Thyroid gland (tissue), 4 donors: ENCODE measurements around the gene SHMT2. TPM values are rescaled to one million over a fixed set of nuclear protein-coding genes. Genes with fewer than 3 reads are reported as not detected.

ENCODE experiments used
- DNase-seq, 2 donors: peaks; one replicate each; pipeline ENCODE4 v3.0.0-alpha.2; 2019
- H3K27ac ChIP-seq, 3 donors: fragments of 200-600 bp; sonication (generic); 1 replicate in 2 of 3; 2 replicates in 1 of 3; pipeline ENCODE4 v1.5.1; 2016 to 2019; ENCODE audit warnings: mild to moderate bottlenecking in 1 of 3, moderate library complexity in 1 of 3
- H3K27me3 ChIP-seq: fragments of 200-600 bp; sonication (generic); one replicate; pipeline ENCODE4 v1.5.1; 2019
- H3K36me3 ChIP-seq, 2 donors: fragments of 200-600 bp; sonication (generic); one replicate each; pipeline ENCODE4 v1.5.1; 2016 to 2019
- H3K4me1 ChIP-seq, 2 donors: fragments of 200-600 bp; sonication (generic); one replicate each; pipeline ENCODE4 v1.5.1; 2017 to 2019
- H3K4me3 ChIP-seq, 3 donors: fragments of 200-600 bp; sonication (generic); replicated peaks in 1 of 3; 1 replicate in 2 of 3; 2 replicates in 1 of 3; pipeline ENCODE4 v1.5.1; 2016; ENCODE audit warnings: mild to moderate bottlenecking in 1 of 3
- H3K9me3 ChIP-seq: fragments of 200-600 bp; sonication (generic); one replicate; pipeline ENCODE4 v1.5.1; 2017
- CTCF ChIP-seq, 6 experiments: fragments of 200-600 bp in 3 of 6; fragments of 450-650 bp in 3 of 6; sonication (generic) in 3 of 6; IDR thresholded peaks; one replicate each; pipeline ENCODE4 v1.5.1; 2016 to 2019; ENCODE audit warnings: antibody characterized with exemption in 6 of 6, mild to moderate bottlenecking in 2 of 6, inconsistent platforms in 1 of 6, moderate library complexity in 1 of 6
- POLR2A ChIP-seq, 2 donors: fragments of 450-650 bp; IDR thresholded peaks; one replicate each; pipeline ENCODE4 v1.6.1; 2017; ENCODE audit warnings: antibody characterized with exemption in 2 of 2, mild to moderate bottlenecking in 2 of 2, moderate library complexity in 1 of 2
- WGBS, 2 donors: methylation state at CpG; one replicate each; pipeline ENCODE4 v1.1.5; 2017; 5-methylcytosine and 5-hydroxymethylcytosine counted together
- intact Hi-C: fragments of 100-400 bp; cut with DNase I; formaldehyde crosslinking; loops from one replicate; pipeline ENCODE4 v1.15.1; 2023
- total RNA-seq, 4 donors: library from RNA; depleted of rRNA; stranded (reverse); fragments of >200 nt; gene quantifications; one replicate each; pipeline ENCODE4 v1.2.3, GENCODE V29; 2016

Gene SHMT2
- total RNA-seq, 4 donors from 2014 or later: 34.0 to 58.4 (median 49.8) TPM

GRCh38 chr12:57193706-57194245 lies 35.7 kb upstream of the SHMT2 start:
- no peak overlapping the region for H3K27ac ChIP-seq
- 86 to 93% methylated on average over 14 to 19 of the region's 19 CpGs for WGBS, 2 donors
- H3K27me3 ChIP-seq: no peaks in the 10 kb centered on the region
- H3K36me3 ChIP-seq: peaks cover 50 to 63% of the 10 kb centered on the region in 2 donors
- H3K4me1 ChIP-seq: peaks cover 14 to 19% of the 10 kb centered on the region in 2 donors
- H3K9me3 ChIP-seq: no peaks in the 10 kb centered on the region
- intact Hi-C loops: no loop called here
- H3K4me3 ChIP-seq: no peak overlapping the region
- TF ChIP-seq CTCF (IDR thresholded peaks at IDR 0.05) (no peak), POLR2A (IDR thresholded peaks at IDR 0.05) (no peak)
- no peak for DNase-seq

- DNase-seq: no peak
- intact Hi-C loops: no loop called here
- H3K4me3 ChIP-seq: no peak overlapping the region
- no peaks in the 10 kb centered on the region for H3K27me3 ChIP-seq
- H3K4me1 ChIP-seq: peaks cover 14 to 19% of the 10 kb centered on the region in 2 donors
- H3K27ac ChIP-seq: no peak overlapping the region
- WGBS, 2 donors: 90 to 91% methylated on average over 7 to 11 of the region's 18 CpGs
- H3K36me3 ChIP-seq: peaks cover 50 to 68% of the 10 kb centered on the region in 2 donors
- H3K9me3 ChIP-seq: no peaks in the 10 kb centered on the region
- TF ChIP-seq POLR2A (IDR thresholded peaks at IDR 0.05) (no peak), CTCF (IDR thresholded peaks at IDR 0.05) (no peak)
These were observed 35.3 kb upstream of the SHMT2 start for GRCh38 chr12:57194253-57194652.

GRCh38 chr12:57195186-57195585 lies 34.3 kb upstream of the SHMT2 start:
- Histone ChIP-seq H3K27ac (no peak overlapping the region), H3K27me3 (no peaks in the 10 kb centered on the region), H3K36me3 (peaks cover 58 to 77% of the 10 kb centered on the region in 2 donors), H3K4me3 (no peak overlapping the region), H3K4me1 (peaks cover 8 to 10% of the 10 kb centered on the region in 2 donors), H3K9me3 (no peaks in the 10 kb centered on the region)
- WGBS, 2 donors: 92 to 96% methylated on average over 16 to 19 of the region's 19 CpGs
- TF ChIP-seq POLR2A (IDR thresholded peaks at IDR 0.05): no peak
- TF ChIP-seq CTCF (IDR thresholded peaks at IDR 0.05): no peak
- DNase-seq: no peak
- intact Hi-C loops: no loop called here

- Histone ChIP-seq H3K27me3 (no peaks in the 10 kb centered on the region), H3K4me1 (peaks cover 2 to 4% of the 10 kb centered on the region in 2 donors), H3K27ac (no peak overlapping the region), H3K9me3 (no peaks in the 10 kb centered on the region), H3K4me3 (no peak overlapping the region), H3K36me3 (peaks cover 64 to 82% of the 10 kb centered on the region in 2 donors)
- intact Hi-C loops: no loop called here
- TF ChIP-seq CTCF (IDR thresholded peaks at IDR 0.05): no peak
- TF ChIP-seq POLR2A (IDR thresholded peaks at IDR 0.05): no peak
- DNase-seq: no peak
- WGBS, 2 donors: 88 to 89% methylated on average over 21 to 26 of the region's 34 CpGs
These were observed 33.7 kb upstream of the SHMT2 start for GRCh38 chr12:57195611-57196371.

GRCh38 chr12:57196439-57196838 lies 33.1 kb upstream of the SHMT2 start:
- Histone ChIP-seq H3K27me3 (no peaks in the 10 kb centered on the region), H3K36me3 (peaks cover 68 to 82% of the 10 kb centered on the region in 2 donors), H3K4me1 (no peaks in the 10 kb centered on the region), H3K9me3 (no peaks in the 10 kb centered on the region), H3K27ac (no peak overlapping the region), H3K4me3 (no peak overlapping the region)
- DNase-seq: no peak
- TF ChIP-seq POLR2A (IDR thresholded peaks at IDR 0.05) (no peak), CTCF (IDR thresholded peaks at IDR 0.05) (no peak)
- 69 to 84% methylated on average over 4 of the region's 4 CpGs for WGBS, 2 donors
- intact Hi-C loops: no loop called here
